Measurements from ENCODE around the gene SMIM8.

Gene SMIM8

DNA sequence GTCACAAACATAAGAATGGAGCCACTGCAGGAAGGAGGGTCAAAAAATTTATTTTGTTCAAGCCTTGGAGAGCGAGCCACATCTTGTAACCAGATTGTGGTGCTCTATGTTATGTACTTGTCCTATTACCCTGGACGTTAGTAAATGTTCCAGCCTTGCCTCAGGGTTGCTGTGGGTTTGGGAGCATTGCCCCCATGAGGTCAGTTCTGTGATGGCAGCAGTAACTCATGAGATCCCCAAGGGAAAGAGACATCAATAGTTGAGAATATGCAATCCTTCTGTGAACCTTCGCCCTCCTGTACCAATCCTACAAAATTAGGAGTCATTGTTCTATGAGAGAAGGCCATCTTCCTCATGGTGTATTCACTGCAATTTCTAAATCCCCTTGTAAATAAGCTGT is 68.9 kb downstream of the SMIM8 start:
- peak; percentile 46 for DNase-seq (ENCODE audit: low spot score)

Measured in COLO829 (cell line).